Central memory CD8-positive, alpha-beta T cell (primary cell): Measurements from ENCODE around the gene BICRAL.
A peak's percentile ranks its signal among the peaks of the same experiment; 100 is the strongest.
"Not testable (repeated sequence)": the region's sequence is repeated elsewhere in the genome, so short reads cannot be mapped to it uniquely, and the experiment has no call there.

ENCODE experiments used
- ATAC-seq: fragments of 150-1000 bp; cut with Tn5 transposase; replicated peaks from 2 replicates; pipeline ENCODE4 v1.10.0; 2022; ENCODE audit warnings: mild to moderate bottlenecking, moderate FRiP score, moderate number of reproducible peaks; ENCODE audit not compliant: poor library complexity, severe bottlenecking; ENCODE audit errors: extremely low read depth
- DNase-seq, 2 donors: peaks; one replicate each; pipeline ENCODE4 v3.0.0; 2021; ENCODE audit warnings: low spot score in 2 of 2
- H3K27ac Mint-ChIP-seq: one replicate; pipeline ENCODE4 v1.8.0; 2022; ENCODE audit warnings: low read depth, mild to moderate bottlenecking, moderate library complexity, mixed read lengths
- H3K27me3 Mint-ChIP-seq: one replicate; pipeline ENCODE4 v1.8.0; 2022; ENCODE audit warnings: mixed read lengths
- H3K36me3 Mint-ChIP-seq: one replicate; pipeline ENCODE4 v1.8.0; 2022; ENCODE audit warnings: mild to moderate bottlenecking, moderate library complexity, mixed read lengths; ENCODE audit not compliant: insufficient read depth
- H3K4me1 Mint-ChIP-seq: one replicate; pipeline ENCODE4 v1.8.0; 2022; ENCODE audit warnings: mixed read lengths
- H3K4me3 Mint-ChIP-seq: one replicate; pipeline ENCODE4 v1.8.0; 2022; ENCODE audit warnings: mild to moderate bottlenecking, moderate library complexity, mixed read lengths
- H3K9me3 Mint-ChIP-seq: one replicate; pipeline ENCODE4 v1.8.0; 2022; ENCODE audit warnings: mixed read lengths

BICRAL gene

DNA sequence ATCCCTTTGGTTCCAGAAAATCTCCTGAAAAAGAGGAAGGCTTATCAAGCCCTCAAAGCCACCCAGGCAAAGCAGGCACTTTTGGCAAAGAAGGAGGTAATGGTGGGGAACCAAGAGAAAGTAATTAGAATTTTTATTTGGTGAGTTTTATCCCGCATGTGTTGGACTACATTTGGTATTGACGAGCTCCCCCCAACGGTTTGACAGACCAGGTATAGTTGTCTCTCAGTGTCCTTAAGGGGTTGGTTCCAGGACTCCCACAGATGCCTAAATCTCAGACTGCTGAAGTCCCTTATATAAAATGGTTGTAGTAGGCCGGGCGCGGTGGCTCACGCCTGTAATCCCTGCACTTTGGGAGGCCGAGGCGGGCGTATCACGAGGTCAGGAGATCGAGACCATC, 99.0 kb downstream of the BICRAL start:
- not testable (repeated sequence) for ATAC-seq, DNase-seq, H3K27me3 Mint-ChIP-seq, H3K9me3 Mint-ChIP-seq
- Mint-ChIP-seq H3K4me1 (peaks cover 29% of the 10 kb centered on the region), H3K27ac (peak overlapping the region; percentile 96), H3K36me3 (peaks cover 59% of the 10 kb centered on the region), H3K4me3 (peak overlapping the region; percentile 91)

DNA sequence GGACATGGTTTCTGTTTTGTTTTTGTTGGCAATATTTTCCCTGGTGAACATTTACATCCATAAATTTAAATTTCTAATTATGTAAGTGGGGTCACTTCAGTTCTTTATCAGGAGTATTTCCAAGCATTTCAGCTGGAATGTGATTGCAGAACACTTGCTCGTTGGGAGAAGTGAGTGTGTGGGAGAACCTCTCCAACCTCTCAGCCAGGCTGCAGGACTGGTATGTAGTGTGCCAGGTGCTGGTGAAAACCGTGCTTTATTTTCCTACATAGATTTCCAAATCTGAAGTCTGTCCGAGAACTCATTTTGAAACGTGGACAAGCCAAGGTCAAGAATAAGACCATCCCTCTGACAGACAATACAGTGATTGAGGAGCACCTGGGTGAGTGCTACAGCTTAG, 103.8 kb downstream of the BICRAL start:
- Mint-ChIP-seq H3K27me3 (no peaks in the 10 kb centered on the region), H3K4me1 (peaks cover 26% of the 10 kb centered on the region), H3K9me3 (no peaks in the 10 kb centered on the region), H3K27ac (no peak overlapping the region), H3K4me3 (no peak overlapping the region), H3K36me3 (peaks cover 76% of the 10 kb centered on the region)
- ATAC-seq (no peak), DNase-seq (no peak)

DNA sequence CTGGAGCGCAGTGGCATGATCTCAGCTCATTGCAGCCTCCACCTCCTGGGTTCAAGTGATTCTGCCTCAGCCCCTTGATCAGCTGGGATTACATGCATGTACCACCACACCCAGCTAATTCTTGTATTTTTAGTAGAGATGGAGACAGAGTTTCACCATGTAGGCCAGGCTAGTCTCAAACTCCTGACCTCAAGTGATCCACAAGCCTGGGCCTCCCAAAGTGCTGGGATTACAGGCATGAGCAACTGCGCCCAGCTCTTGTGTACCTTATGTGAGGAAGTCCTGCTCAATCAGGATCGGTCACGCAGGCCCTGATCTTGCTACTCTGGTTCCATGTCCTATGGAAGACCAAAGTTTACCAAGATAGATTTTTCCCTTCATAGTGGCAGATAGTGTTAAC, 106.3 kb downstream of the BICRAL start:
- H3K27ac Mint-ChIP-seq, DNase-seq, ATAC-seq, H3K4me3 Mint-ChIP-seq, H3K9me3 Mint-ChIP-seq, H3K27me3 Mint-ChIP-seq: not testable (repeated sequence)
- Mint-ChIP-seq H3K36me3 (peaks cover 62% of the 10 kb centered on the region), H3K4me1 (peaks cover 30% of the 10 kb centered on the region)

DNA sequence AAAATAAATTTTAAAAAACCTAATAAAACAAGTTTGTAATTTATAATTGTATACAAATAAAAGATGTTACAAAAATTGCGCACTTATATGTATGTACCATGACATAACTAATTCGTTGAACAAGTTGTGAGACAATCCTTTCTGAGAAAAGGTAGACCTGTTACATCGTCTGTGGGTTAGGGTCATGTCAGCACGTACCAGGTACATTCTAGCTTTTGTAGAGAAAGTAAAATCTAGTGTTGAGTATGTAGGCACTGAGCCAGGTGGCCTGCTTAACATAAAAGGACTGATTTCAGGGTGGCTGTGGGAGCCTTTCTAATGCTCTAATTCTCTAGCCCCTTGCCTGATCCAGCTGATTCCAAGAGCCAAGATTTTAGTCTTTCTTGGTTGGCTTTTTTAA, 108.0 kb downstream of the BICRAL start:
- Mint-ChIP-seq H3K4me3 (peak overlapping the region; percentile 92), H3K4me1 (peaks cover 14% of the 10 kb centered on the region), H3K9me3 (no peaks in the 10 kb centered on the region), H3K27ac (peak overlapping the region; percentile 85), H3K27me3 (no peaks in the 10 kb centered on the region), H3K36me3 (peaks cover 46% of the 10 kb centered on the region)
- no peak for DNase-seq
- ATAC-seq, result no peak

DNA sequence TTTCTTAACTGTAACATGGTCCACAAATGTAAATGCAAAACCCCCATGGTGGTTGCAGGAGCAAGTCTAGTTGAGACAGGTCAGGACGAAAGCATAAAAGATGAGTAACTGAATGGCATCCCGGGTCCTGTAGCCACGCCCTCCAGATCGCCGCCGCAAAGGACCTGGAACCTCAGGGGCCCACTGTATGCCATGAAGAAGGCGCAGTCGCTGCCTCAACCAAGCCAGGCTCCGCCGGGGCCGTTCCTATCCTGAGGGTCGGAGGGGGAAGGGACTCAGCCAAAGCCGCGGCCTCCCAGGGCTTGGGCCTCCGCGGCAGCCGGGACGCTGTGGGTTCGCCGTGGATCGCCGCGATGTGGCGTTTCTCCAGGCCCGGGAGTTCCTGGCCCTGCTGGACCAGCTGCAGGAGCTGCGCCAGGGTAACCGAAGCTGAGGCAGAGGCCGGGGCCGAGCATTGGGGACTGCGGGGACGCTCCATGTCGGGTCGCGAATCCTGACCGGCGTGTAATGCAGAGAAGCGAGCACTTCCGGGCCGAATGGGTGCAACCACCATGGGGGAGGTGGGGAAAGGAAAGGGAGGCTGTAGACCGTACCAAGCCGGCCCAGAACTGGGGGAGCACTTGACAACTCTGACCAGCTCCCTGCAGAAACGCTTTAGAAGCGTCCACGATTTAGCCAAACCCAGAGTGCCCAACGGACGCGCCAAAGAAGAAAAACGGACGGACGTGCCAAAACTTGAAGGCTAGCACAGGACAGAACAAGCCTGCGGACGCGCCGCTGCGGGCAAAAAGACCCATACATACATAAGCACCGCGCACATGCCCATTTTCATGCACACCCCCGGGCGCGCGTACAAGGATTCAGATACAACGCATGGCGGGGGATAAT, 108.7 kb downstream of the BICRAL start:
- peak; percentile 72 to 80 for DNase-seq
- Mint-ChIP-seq H3K36me3 (peaks cover 39% of the 10 kb centered on the region), H3K9me3 (no peaks in the 10 kb centered on the region), H3K4me1 (peaks cover 14% of the 10 kb centered on the region), H3K27ac (peak overlapping the region; percentile 85), H3K27me3 (no peaks in the 10 kb centered on the region), H3K4me3 (peak overlapping the region; percentile 92)
- ATAC-seq, result peak; percentile 97

DNA sequence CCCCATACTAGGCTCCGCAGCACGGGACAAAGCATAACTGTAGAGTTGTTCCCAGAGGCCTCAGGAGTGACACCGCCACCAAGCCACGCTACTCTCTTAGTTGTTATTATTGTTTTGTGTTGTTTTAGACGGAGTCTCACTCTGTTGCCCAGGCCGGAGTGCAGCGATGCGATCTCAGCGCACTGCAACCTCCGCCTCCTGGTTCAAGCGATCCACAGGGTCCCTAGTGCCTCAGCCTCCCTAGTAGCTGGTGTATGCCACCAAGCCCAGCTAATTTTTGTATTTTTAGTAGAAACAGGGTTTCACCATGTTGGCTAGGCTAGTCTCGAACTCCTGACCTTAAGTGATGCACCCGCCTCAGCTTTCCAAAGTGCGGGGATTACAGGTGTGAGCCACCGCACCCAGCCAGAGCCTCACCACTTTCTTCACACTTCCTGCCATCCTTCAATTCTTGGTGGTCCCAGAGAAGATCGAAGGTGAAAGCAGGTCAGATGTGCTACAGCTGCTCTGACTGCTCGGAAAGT, 109.4 kb downstream of the BICRAL start:
- ATAC-seq (no peak), DNase-seq (no peak)
- Mint-ChIP-seq H3K27ac (peak overlapping the region; percentile 85), H3K9me3 (no peaks in the 10 kb centered on the region), H3K4me1 (peaks cover 14% of the 10 kb centered on the region), H3K4me3 (peak overlapping the region; percentile 92), H3K27me3 (no peaks in the 10 kb centered on the region), H3K36me3 (peaks cover 32% of the 10 kb centered on the region)

DNA sequence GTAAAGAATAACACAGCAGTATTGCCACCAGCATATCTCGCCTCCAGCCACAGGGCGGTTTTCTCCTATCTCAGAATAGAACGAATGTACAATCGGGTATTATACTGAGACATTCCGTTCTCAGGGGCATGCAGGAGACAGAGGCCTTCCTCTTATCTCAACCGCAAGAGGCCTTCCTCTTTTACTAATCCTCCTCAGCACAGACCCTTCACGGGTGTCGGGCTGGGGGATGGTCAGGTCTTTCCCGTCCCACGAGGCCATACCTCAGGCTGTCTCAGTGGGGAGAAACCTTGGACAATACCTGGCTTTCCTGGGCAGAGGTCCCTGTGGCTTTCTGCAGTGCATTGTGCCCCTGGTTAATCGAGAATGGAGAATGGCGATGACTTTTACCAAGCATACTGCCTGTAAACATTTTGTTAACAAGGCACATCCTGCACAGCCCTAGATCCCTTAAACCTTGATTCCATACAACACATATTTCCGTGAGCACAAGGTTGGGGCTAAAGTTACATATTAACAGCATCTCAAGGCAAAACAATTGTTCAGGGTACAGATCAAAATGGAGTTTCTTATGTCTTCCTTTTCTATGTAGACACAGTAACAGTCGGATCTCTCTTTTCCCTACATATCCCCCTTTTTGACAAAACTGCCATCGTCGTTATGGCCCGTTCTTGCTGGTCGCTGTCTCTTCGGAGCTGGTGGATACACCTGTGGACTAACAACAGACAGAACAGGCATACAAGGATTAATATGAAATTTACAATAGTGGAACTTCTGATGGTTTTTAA, 112.4 kb downstream of the BICRAL start:
- ATAC-seq, H3K4me3 Mint-ChIP-seq, DNase-seq, H3K27me3 Mint-ChIP-seq, H3K27ac Mint-ChIP-seq, H3K9me3 Mint-ChIP-seq: not testable (repeated sequence)
- Mint-ChIP-seq H3K4me1 (peaks cover 14% of the 10 kb centered on the region), H3K36me3 (peaks cover 15% of the 10 kb centered on the region)

DNA sequence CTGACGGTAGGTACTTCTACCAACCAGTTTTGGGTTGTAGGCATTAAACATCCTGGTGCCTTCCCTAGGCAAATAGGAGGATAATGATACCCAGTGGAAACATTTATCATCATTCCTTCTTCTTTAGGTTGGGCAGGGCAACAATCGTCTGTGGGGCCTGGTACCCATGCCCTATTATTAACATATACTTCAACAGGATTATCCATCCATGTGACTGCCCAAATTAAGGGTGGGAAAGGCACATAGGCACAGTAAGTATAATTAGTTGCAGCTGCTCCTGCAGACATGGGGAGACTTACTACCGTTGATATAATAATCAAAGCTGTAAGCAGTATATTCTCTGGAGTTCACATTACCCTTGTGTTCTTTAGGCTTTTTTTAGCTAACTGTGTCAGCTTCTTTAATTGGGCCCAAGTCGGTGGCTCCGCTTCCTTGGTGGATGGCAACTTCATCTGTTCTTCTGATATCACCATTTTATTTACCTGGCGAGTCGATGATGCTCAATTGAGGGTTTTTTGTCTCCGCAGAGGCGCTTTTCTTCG, 114.4 kb downstream of the BICRAL start:
- Mint-ChIP-seq H3K4me1 (peaks cover 2% of the 10 kb centered on the region), H3K4me3 (no peak overlapping the region), H3K27ac (no peak overlapping the region), H3K27me3 (no peaks in the 10 kb centered on the region), H3K36me3 (no peaks in the 10 kb centered on the region), H3K9me3 (no peaks in the 10 kb centered on the region)
- ATAC-seq (no peak), DNase-seq (no peak)

DNA sequence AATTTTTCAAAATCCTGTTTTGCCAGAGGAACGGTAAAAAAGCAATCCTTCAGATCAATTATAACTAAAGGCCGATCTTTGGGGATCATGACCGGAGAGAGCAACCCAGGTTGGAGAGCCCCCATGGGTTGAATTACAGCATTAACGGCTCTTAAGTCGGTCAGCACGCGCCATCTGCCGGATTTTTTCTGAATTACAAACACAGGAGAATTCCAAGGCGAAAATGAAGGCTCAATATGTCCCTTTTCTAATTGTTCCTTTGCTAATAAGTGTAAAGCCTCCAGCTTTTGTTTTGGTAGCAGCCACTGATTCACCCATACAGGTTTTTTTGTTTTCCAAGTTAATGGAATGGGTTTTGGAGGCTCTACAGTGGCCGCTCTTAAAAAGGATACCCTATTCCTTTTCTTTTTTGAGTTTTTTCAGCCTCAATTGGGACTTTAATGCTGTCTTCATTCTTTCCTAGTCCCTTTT, 117.1 kb downstream of the BICRAL start:
- Mint-ChIP-seq H3K9me3 (no peaks in the 10 kb centered on the region), H3K4me3 (no peak overlapping the region), H3K27ac (no peak overlapping the region), H3K36me3 (no peaks in the 10 kb centered on the region), H3K4me1 (peaks cover 5% of the 10 kb centered on the region), H3K27me3 (no peaks in the 10 kb centered on the region)
- no peak for ATAC-seq
- peak; percentile 63 to 67 for DNase-seq

DNA sequence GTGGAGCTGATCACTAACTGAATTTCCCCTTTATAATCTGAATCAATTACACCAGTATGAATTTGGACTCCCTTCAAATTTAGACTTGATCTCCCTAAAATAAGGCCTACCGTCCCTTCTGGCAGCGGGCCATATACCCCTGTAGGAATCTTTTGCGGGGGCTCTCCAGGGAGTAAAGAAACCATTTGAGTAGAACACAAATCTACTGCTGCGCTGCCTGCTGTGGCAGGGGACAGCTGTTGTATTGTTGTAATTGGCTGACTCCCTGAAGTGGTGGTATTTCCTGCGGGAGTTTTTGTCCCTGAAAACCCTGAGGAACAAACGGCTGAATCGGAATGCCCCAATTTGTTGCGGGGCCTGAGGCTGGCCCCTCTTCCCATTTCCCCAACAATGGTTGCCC, 118.0 kb downstream of the BICRAL start:
- no peak for DNase-seq
- Mint-ChIP-seq H3K27me3 (no peaks in the 10 kb centered on the region), H3K9me3 (no peaks in the 10 kb centered on the region), H3K27ac (no peak overlapping the region), H3K4me3 (no peak overlapping the region), H3K4me1 (peaks cover 5% of the 10 kb centered on the region), H3K36me3 (peaks cover 5% of the 10 kb centered on the region)
- ATAC-seq, result no peak

DNA sequence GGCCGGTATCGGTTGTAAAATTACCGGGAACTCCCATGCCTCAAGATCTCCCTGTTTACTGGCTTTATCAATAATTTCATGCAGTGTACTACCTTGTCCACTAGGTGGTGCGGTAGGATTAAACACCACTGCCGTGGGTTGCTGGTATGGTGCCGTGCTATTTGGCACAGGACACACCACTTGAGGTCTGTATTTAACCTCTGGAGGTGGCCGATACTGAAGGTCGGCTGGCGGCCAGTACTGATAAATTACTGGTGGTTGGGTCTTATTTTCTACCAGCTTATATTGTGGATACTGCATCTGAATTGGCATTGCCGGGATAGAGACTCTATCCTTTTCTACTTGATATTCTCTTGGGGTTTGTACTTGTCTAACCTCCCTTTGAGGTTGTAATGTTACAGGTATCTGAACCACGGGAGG, 119.7 kb downstream of the BICRAL start:
- no peaks in the 10 kb centered on the region for H3K27me3 Mint-ChIP-seq
- ATAC-seq (peak; percentile 86), DNase-seq (peak; percentile 40 to 66)
- no peak overlapping the region for H3K4me3 Mint-ChIP-seq
- peaks cover 5% of the 10 kb centered on the region for H3K36me3 Mint-ChIP-seq
- no peaks in the 10 kb centered on the region for H3K9me3 Mint-ChIP-seq
- no peak overlapping the region for H3K27ac Mint-ChIP-seq
- H3K4me1 Mint-ChIP-seq, result peaks cover 5% of the 10 kb centered on the region

DNA sequence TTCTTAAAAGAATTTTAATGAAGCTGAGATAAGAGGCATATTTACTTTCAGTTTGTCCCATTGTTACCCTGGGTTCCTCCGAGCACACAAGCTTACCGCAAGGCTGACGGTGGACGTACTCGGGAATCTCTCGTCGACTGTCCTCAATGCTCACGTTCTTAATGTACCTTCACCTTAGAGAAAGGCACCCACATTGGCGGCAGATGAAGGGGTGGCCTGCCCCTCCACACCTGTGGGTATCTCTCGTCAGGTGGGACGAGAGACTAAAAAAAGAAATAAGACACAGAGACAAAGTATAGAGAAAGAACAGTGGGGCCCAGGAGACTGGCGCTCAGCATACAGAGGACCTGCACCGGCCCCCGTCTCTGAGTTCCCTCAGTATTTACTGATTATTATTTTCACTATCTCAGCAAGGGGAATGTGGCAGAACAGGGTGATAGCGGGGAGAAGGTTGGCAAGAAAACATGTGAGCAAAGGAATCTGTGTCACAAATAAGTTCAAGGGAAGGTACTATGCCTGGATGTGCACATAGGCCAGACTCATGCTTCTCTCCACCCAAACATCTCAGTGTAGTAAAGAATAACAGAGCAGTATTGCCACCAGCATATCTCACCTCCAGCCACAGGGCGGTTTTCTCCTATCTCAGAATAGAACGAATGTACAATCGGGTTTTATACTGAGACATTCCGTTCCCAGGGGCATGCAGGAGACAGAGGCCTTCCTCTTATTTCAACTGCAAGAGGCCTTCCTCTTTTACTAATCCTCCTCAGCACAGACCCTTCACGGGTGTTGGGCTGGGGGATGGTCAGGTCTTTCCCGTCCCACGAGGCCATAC, 120.8 kb downstream of the BICRAL start:
- not testable (repeated sequence) for DNase-seq, H3K36me3 Mint-ChIP-seq, H3K27me3 Mint-ChIP-seq, H3K27ac Mint-ChIP-seq, H3K4me3 Mint-ChIP-seq, H3K9me3 Mint-ChIP-seq, ATAC-seq, H3K4me1 Mint-ChIP-seq
